ENCODE measurements around the gene FXYD6. TPM values are rescaled to one million over a fixed set of nuclear protein-coding genes. Genes with fewer than 3 reads are reported as not detected.

FXYD6 gene
- total and polyA plus RNA-seq, 2 of the 8 experiments (the other 6 are each of a cell fraction or from before 2014, with no cell fraction given): 44.6 to 117 TPM

DNA sequence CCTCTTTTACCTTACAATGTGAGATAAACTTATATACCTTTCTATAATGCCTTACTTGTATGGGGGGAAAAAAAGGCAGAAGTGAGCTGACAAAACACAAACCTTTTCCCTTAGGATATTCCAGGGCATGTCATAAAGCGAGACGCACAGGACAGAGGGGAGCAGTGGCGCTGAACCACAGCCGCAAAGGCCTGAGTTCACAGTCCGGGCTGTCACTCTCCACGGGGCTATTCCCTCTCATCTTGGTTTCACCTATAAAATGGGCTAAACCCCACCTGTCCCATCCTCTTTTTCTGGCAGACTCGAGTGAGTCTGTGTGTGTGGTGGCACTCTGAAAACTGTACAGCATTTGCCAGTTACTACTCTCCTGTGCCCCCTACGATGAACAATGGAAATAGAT lies 37.6 kb downstream of the FXYD6 start:
- H2BK12ac ChIP-seq (ENCODE audit: low read depth, low read length): no peak overlapping the region
- CTCF ChIA-PET (ENCODE audit: partially characterized antibody): interaction anchor here (0.7 to 2.1 kb wide), 8 partner anchors 30 to 333 kb away, joined by 3 to 9 read pairs (median 4); no protein-coding TSS in a partner anchor

More for the DNA sequence above, 37.6 kb downstream of the FXYD6 start:
- 80% methylated on average over 8 of the region's 8 CpGs; no CpG with 5 or more reads in 1 of the 2 experiments for WGBS, 2 experiments (ENCODE audit: extremely low coverage in 1 of 2, insufficient coverage in 1 of 2, insufficient read length in 1 of 2, insufficient replicate concordance in 2 of 2, low coverage in 1 of 2, low lambda C conversion rate in 2 of 2, missing lambda C conversion rate in 1 of 2)
- Histone ChIP-seq H2AK5ac (ENCODE audit: low read depth, low read length) (no peak overlapping the region), H3K4me2 (ENCODE audit: insufficient read depth in 1 of 2, low read depth in 2 of 2, low read length in 2 of 2) (no peak overlapping the region), H3K36me3 (ENCODE audit: control insufficient read depth in 2 of 4, insufficient read depth in 4 of 4, low read length in 3 of 4) (no peaks in the 10 kb centered on the region; a peak in 1 of 8 replicates), H3K27me3 (replicated peaks in 1 of 4; ENCODE audit: control insufficient read depth in 3 of 4, extremely low read depth in 1 of 4, insufficient read depth in 3 of 4, low read length in 3 of 4) (no peaks in the 10 kb centered on the region), H4K91ac (replicated peaks; ENCODE audit: insufficient read length, low read length) (no peak overlapping the region), H3K14ac (ENCODE audit: insufficient read length) (no peak overlapping the region), H3K23me2 (ENCODE audit: low read depth, low read length) (no peaks in the 10 kb centered on the region; the same call in 1 of the 2 replicates), H4K20me1 (replicated peaks in 1 of 2; ENCODE audit: control insufficient read depth in 1 of 2, insufficient read depth in 2 of 2, low read length in 2 of 2) (peaks cover 0 to 2% of the 10 kb centered on the region in 2 experiments), H4K8ac (ENCODE audit: extremely low read depth, insufficient read depth, low read length) (no peak overlapping the region; the same call in 1 of the 2 replicates), H2BK15ac (ENCODE audit: low read length) (no peak overlapping the region), H3K9me3 (ENCODE audit: insufficient read depth in 2 of 2, low read depth in 1 of 2, low read length in 1 of 2) (no peaks in the 10 kb centered on the region), H3K4me3 (ENCODE audit: extremely low read depth in 1 of 4, insufficient read depth in 2 of 4, low read depth in 3 of 4, low read length in 4 of 4) (no peak overlapping the region), H3K4ac (replicated peaks; ENCODE audit: insufficient read length, low read depth, low read length) (no peak overlapping the region), H2BK120ac (replicated peaks; ENCODE audit: low read depth, low read length) (no peak overlapping the region), H3K4me1 (replicated peaks in 1 of 4; ENCODE audit: control insufficient read depth in 3 of 4, insufficient read depth in 4 of 4, low read length in 3 of 4) (peaks cover 0 to 6% (median 0%) of the 10 kb centered on the region in 4 experiments; a peak in 2 of 7 replicates), H2BK5ac (ENCODE audit: low read depth, low read length) (no peak overlapping the region), H3K56ac (replicated peaks; ENCODE audit: insufficient read length, low read depth, low read length) (no peak overlapping the region), H3K79me1 (ENCODE audit: low read depth, low read length) (no peaks in the 10 kb centered on the region), H3K23ac (ENCODE audit: insufficient read length) (no peak overlapping the region), H2BK20ac (ENCODE audit: low read length) (no peak overlapping the region), H3K9ac (replicated peaks in 1 of 4; ENCODE audit: extremely low read depth in 1 of 4, low read depth in 3 of 4, low read length in 3 of 4) (no peak overlapping the region), H3K79me2 (ENCODE audit: control insufficient read depth in 1 of 2, insufficient read depth in 2 of 2, low read length in 2 of 2) (no peaks in the 10 kb centered on the region), H4K5ac (ENCODE audit: insufficient read length, low read depth, low read length) (no peak overlapping the region), H3K18ac (ENCODE audit: extremely low read depth, low read length) (no peak overlapping the region), H2AFZ (ENCODE audit: low read length) (no peak overlapping the region), H3K27ac (ENCODE audit: low read depth, low read length) (no peak overlapping the region)
- no peak for DNase-seq (ENCODE audit: low read depth in 1 of 2, low spot score in 2 of 2)
- POLR2A ChIA-PET (ENCODE audit: partially characterized antibody): no interaction called here
- TF ChIP-seq SIN3A (conservative IDR thresholded peaks at IDR 0.05 in 1 of 2, IDR thresholded peaks at IDR 0.05 in 1 of 2; ENCODE audit: low read depth in 1 of 2, low read length in 2 of 2): no peak
- no peak for TF ChIP-seq POLR2A (IDR thresholded peaks at IDR 0.05; ENCODE audit: control extremely low read depth in 1 of 2, low read depth in 2 of 2, low read length in 2 of 2)
- TF ChIP-seq CREB1 (IDR thresholded peaks at IDR 0.05): no peak
- no peak for TF ChIP-seq HDAC2 (IDR thresholded peaks at IDR 0.05; ENCODE audit: borderline replicate concordance in 1 of 2, low read depth in 2 of 2, low read length in 2 of 2)
- no peak for TF ChIP-seq ASH2L (IDR thresholded peaks at IDR 0.05; ENCODE audit: low read length)
- no peak for FAIRE-seq
